ENCODE data around the gene SUGCT.

SUGCT gene

DNA sequence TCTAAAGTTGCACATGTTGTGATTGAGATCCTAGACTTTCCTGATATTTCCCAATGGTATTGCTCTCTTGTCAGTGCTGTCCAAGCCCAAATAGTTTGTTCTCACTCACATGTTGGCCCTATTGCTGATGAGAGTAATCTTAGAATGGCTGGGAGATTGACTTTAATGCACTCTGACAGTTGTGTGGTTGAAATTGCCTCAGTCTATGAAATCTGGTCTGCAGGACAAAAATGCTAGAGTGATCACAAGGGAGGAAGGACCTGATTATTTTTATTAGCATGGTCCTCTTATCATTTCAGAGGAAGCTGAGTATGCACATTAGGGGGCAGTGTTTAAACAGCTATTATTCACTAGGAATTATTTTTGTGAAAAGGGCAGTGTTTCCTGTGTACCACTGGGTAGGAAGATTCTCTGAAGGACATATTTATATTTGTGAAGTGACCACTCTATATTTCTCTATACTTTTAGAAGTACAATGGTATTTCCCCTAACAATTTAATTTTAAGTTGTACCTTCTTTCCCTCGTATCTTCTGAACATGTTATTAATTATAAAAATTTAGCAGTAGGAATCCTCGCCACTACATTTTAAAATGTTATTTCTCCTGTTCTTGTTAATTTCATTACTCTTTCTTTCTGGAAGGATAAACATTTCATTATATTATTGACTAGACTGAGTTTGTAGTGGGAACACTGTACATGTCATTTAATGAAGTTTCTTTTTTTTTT, 64.4 kb downstream of the SUGCT start:
- TF ChIP-seq, protein P1, sequence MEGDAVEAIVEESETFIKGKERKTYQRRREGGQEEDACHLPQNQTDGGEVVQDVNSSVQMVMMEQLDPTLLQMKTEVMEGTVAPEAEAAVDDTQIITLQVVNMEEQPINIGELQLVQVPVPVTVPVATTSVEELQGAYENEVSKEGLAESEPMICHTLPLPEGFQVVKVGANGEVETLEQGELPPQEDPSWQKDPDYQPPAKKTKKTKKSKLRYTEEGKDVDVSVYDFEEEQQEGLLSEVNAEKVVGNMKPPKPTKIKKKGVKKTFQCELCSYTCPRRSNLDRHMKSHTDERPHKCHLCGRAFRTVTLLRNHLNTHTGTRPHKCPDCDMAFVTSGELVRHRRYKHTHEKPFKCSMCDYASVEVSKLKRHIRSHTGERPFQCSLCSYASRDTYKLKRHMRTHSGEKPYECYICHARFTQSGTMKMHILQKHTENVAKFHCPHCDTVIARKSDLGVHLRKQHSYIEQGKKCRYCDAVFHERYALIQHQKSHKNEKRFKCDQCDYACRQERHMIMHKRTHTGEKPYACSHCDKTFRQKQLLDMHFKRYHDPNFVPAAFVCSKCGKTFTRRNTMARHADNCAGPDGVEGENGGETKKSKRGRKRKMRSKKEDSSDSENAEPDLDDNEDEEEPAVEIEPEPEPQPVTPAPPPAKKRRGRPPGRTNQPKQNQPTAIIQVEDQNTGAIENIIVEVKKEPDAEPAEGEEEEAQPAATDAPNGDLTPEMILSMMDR (conservative IDR thresholded peaks at IDR 0.05) = peak; percentile 78
- H3K27ac ChIP-seq = no peak overlapping the region

DNA sequence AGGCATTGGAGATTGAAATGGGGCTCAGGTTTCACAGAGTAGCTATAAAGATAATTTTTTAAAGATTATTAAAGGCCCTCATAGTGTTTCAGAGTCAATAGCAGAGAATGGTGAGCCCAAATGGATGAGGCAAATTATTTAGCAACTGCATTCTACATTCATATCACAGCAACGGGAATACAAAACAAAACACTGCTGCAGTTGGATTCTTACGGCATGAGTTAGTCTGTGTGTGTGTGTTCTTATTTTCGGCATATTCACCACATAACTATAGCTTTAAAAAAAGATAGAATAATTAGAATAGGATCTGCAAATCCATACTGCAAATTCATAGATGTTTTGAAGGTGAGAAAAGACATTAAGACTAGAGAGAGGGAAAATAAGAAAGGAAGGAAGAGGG, 66.0 kb downstream of the SUGCT start:
- TF ChIP-seq, protein P1 (conservative IDR thresholded peaks at IDR 0.05) = no peak
- H3K27ac ChIP-seq = no peak overlapping the region

DNA sequence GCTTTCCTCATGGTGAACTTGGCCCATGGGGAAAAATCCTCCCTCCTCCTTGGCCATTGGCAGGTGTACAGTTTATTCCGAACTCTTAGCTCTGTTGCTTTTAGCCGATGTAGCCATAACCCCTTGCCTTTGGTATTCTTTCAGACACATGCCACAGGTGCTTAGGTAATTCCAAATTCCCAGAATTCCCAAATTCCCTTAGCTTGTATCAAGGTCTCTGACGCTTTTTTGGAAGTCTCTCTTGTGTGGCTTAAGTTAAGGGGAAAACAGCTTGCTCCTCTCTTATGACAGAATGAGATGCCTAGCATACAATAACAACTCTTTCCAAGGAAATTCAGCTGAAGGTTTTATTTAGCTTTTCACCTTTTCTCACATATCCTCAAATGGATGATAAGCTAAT, 68.0 kb downstream of the SUGCT start:
- no peak overlapping the region for H3K27ac ChIP-seq
- TF ChIP-seq, protein P1 (conservative IDR thresholded peaks at IDR 0.05) = no peak

DNA sequence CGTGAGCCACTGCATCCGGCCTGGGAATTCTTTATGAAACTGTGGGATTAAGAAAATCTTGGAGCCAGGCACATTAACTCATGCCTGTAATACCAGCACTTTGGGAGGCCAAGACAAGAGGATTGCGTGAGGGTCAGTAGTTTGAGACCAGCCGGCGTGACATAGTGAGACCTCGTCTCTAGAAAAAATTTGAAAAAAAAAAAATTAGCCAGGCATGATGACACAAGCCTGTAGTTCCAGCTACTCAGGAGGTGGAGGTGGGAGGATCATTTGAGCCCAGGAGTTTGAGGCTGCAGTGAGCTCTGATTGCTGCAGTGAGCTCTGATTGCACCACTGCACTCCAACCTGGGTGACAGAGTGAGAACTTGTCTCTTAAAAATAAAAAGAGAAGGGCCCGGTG, 69.8 kb downstream of the SUGCT start:
- H3K27ac ChIP-seq = no peak overlapping the region
- TF ChIP-seq, protein P1 (conservative IDR thresholded peaks at IDR 0.05) = no peak

DNA sequence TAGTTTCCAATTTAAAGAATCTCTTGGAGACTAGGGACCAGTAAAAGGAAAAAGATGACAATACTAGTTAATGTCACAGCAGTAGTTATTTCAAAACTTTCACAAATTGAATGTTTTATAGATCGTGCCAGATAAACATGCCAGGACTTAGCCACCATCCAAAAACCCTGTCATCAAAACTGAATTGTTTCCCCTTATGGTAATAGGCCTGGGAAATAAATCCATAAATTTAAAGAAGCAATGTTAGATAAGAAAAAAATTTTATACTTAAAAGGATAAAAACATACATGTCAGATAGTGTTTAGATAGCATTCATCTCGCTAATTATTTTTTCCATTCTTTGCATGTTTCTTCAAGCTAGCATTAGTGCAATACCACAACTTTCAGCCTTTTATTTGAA, 71.2 kb downstream of the SUGCT start:
- no peak overlapping the region for H3K27ac ChIP-seq
- TF ChIP-seq, protein P1 (conservative IDR thresholded peaks at IDR 0.05) = no peak

DNA sequence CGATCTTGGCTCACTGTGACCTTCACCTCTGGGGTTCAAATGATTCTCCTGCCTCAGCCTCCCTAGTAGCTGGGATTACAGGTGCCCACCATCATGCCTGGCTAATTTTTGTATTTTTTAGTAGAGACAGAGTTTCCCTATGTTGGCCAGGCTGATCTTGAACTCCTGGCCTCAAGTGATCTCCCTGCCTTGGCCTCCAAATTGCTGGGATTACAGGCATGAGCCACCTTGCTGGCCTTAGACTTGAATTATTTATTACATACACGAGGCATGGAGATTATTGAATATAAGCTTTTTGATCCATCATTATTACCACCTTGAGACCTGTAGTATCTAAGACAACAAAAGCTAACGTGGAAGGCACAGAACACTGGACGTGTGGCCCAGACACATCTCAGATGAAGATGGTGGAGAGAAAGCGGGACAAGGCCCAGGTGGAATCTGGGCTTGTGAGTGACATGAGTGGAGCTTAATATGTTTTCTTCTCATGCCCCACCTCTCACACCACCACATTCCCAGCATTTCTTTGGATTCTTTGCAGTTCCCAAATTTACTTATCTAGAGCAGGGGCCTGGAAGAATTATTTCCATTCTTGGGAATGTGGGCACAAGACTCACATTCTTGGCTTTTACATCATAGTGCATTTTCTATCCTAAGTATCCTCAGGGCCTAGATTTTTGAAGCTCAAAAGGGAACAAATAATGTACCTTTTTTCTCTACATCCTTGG, 76.6 kb downstream of the SUGCT start:
- TF ChIP-seq, protein P1 (conservative IDR thresholded peaks at IDR 0.05) = no peak
- H3K27ac ChIP-seq = no peak overlapping the region

DNA sequence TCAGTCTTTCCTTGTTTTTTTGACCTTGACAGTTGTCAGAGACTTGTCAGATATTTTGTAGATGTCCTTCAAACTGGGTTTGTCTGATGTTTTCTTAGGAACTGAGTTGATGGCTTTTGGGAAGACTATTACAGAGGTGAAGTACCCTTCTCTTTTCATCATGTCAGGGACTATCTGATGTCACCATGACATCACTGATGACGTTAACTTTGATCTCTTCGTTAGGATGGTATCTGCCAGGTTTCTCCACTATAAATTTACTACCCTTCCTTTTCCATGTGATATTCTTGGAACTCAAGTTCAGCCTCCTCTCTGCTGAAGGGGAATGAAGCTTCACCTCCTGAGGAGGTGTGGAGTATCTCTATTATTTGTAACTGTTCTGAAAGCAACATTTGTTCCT, 78.5 kb downstream of the SUGCT start:
- H3K27ac ChIP-seq = no peak overlapping the region
- TF ChIP-seq, protein P1 (conservative IDR thresholded peaks at IDR 0.05) = no peak
